ENCODE measurements around the gene BCAS3.

The BCAS3 gene

GRCh38 chr17:61294777-61295176, 617.1 kb downstream of the BCAS3 start:
- TF ChIP-seq, protein P1, sequence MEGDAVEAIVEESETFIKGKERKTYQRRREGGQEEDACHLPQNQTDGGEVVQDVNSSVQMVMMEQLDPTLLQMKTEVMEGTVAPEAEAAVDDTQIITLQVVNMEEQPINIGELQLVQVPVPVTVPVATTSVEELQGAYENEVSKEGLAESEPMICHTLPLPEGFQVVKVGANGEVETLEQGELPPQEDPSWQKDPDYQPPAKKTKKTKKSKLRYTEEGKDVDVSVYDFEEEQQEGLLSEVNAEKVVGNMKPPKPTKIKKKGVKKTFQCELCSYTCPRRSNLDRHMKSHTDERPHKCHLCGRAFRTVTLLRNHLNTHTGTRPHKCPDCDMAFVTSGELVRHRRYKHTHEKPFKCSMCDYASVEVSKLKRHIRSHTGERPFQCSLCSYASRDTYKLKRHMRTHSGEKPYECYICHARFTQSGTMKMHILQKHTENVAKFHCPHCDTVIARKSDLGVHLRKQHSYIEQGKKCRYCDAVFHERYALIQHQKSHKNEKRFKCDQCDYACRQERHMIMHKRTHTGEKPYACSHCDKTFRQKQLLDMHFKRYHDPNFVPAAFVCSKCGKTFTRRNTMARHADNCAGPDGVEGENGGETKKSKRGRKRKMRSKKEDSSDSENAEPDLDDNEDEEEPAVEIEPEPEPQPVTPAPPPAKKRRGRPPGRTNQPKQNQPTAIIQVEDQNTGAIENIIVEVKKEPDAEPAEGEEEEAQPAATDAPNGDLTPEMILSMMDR (IDR thresholded peaks at IDR 0.05) = no peak
- TF ChIP-seq ZFX (IDR thresholded peaks at IDR 0.05; ENCODE audit: borderline replicate concordance) = no peak
- H3K27ac ChIP-seq = no peak overlapping the region

GRCh38 chr17:61296058-61296457, 618.4 kb downstream of the BCAS3 start:
- TF ChIP-seq, protein P1 (IDR thresholded peaks at IDR 0.05) = no peak
- TF ChIP-seq ZFX (IDR thresholded peaks at IDR 0.05; ENCODE audit: borderline replicate concordance) = no peak

GRCh38 chr17:61299517-61300513, 622.2 kb downstream of the BCAS3 start:
- TF ChIP-seq ZFX (IDR thresholded peaks at IDR 0.05; ENCODE audit: borderline replicate concordance) = no peak
- TF ChIP-seq, protein P1 (IDR thresholded peaks at IDR 0.05) = no peak
- no peak overlapping the region for H3K27ac ChIP-seq

More at GRCh38 chr17:61296058-61296457, 618.4 kb downstream of the BCAS3 start:
- H3K27ac ChIP-seq = no peak overlapping the region

- no peak for TF ChIP-seq ZFX (IDR thresholded peaks at IDR 0.05; ENCODE audit: borderline replicate concordance)
- TF ChIP-seq, protein P1 (IDR thresholded peaks at IDR 0.05) = no peak
- H3K27ac ChIP-seq = no peak overlapping the region
Observed at GRCh38 chr17:61302953-61303816, 625.5 kb downstream of the BCAS3 start.

DNA sequence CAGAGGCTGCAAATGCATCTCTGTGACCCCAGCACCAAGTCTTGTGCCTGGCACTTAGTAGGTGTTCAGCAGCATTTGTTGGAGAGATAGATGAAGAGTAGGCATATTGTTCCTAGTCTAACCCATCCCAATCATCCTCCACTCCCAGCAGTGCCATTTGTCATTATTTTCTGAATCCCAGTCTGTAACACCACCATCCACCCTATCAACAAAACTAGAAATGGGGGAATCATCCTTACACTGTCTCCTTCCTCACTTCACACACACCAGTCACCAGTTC, 626.1 kb downstream of the BCAS3 start:
- no peak overlapping the region for H3K27ac ChIP-seq
- TF ChIP-seq, protein P1 (IDR thresholded peaks at IDR 0.05) = no peak
- no peak for TF ChIP-seq ZFX (IDR thresholded peaks at IDR 0.05; ENCODE audit: borderline replicate concordance)

GRCh38 chr17:61305024-61305423, 627.4 kb downstream of the BCAS3 start:
- no peak overlapping the region for H3K27ac ChIP-seq
- TF ChIP-seq ZFX (IDR thresholded peaks at IDR 0.05; ENCODE audit: borderline replicate concordance) = no peak

DNA sequence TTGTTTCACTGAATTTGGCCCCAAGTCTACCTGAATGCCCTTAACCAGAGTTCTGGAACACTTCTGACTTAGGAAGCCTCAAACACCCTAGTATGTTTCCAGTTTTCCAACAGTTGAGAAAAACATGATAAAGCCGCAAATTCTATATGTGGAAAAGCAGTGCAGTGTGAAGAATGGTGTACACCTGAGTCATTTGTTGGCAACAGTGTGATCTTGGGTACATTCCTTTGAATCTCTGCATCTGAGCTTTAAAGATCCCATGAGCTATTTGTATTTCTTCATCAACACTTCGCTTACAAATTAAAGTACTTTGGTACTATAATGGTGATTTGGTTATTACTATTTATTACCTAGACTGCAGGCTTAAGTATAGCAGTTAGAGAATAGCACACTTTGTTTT, 628.4 kb downstream of the BCAS3 start:
- TF ChIP-seq, protein P1 (IDR thresholded peaks at IDR 0.05) = no peak
- no peak for TF ChIP-seq ZFX (IDR thresholded peaks at IDR 0.05; ENCODE audit: borderline replicate concordance)
- no peak overlapping the region for H3K27ac ChIP-seq
